Colon (tissue), 2 donors: Measurements from ENCODE around the gene OR4A47.
"Not testable (repeated sequence)": the region's sequence is repeated elsewhere in the genome, so short reads cannot be mapped to it uniquely, and the experiment has no call there.

Experiments used
- FAIRE-seq: peaks from 2 replicates; lab custom pipeline; 2012; peaks lifted over from hg19 to GRCh38; lab: Jason Lieb, UNC
- donor health status: control.
- donor health status: control.

The OR4A47 gene

GRCh38 chr11:48488493-48488892 is at the start of gene OR4A47:
Gene OR4A47, plus strand, starts transcription at chr11:48488793. Its CDS starts 0 bp downstream, at chr11:48488793.
- FAIRE-seq = not testable (repeated sequence)

- FAIRE-seq = not testable (repeated sequence)
Measured at GRCh38 chr11:48455909-48456308, 32.7 kb upstream of the OR4A47 start.

GRCh38 chr11:48473966-48474365 is 14.6 kb upstream of the OR4A47 start:
- FAIRE-seq = not testable (repeated sequence)

GRCh38 chr11:48474703-48475102 is 13.9 kb upstream of the OR4A47 start:
- not testable (repeated sequence) for FAIRE-seq

- not testable (repeated sequence) for FAIRE-seq
Measured at GRCh38 chr11:48506169-48506568, 17.6 kb downstream of the OR4A47 start.

- FAIRE-seq = no peak
Measured at GRCh38 chr11:48538991-48539390, 50.4 kb downstream of the OR4A47 start.
